HL-60/S4 (cell line): ENCODE data around the gene TMIE.
"Not testable (repeated sequence)": the region's sequence is repeated elsewhere in the genome, so short reads cannot be mapped to it uniquely, and the experiment has no call there.

Experiments
- in situ Hi-C: fragments of 300-500 bp; cut with MboI; formaldehyde crosslinking; loops from 2 replicates; pipeline ENCODE4 v1.14.3; 2022; ENCODE audit warnings: low sequenced_read_pairs

Gene TMIE

GRCh38 chr3:46750555-46751038, 49.4 kb downstream of the TMIE start:
- in situ Hi-C loops = no loop called here

DNA sequence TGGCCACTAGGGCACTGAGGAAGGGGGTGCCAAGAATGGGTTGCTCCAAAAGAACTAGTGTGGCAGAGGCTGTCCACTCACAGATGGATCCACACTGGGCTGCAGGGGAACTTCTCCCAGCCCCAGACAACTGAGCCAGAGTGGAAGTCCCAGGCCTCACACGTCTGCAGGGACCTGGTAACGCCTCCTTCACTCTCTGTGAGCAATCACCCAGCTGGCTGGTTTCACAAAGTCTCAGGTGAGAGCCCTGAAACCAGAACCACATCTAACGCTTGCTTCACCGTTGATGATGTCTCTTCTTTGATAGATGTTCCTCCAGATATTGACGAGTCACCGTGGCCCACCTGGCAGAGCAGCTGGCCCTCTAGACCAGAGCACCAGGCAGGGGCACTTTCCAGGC, 51.9 kb downstream of the TMIE start:
- in situ Hi-C loops = not testable (repeated sequence)

- in situ Hi-C loops = no loop called here
Measured at GRCh38 chr3:46755646-46756045, 54.5 kb downstream of the TMIE start.

GRCh38 chr3:46756642-46757041, 55.5 kb downstream of the TMIE start:
- in situ Hi-C loops = no loop called here

- in situ Hi-C loops = no loop called here
Measured at GRCh38 chr3:46759239-46760167, 58.3 kb downstream of the TMIE start.
